Endodermal cell (in vitro differentiated cells): ENCODE measurements around the gene SERPINB11. TPM values are rescaled to one million over a fixed set of nuclear protein-coding genes. Genes with fewer than 3 reads are reported as not detected.

ENCODE experiments used
- DNase-seq: peaks from one replicate; pipeline ENCODE4 v3.0.0-alpha.2; 2017
- H3K27ac ChIP-seq: 2 replicates; pipeline ENCODE4 v1.5.1; 2013; ENCODE audit warnings: mild to moderate bottlenecking, low read depth, low read length, moderate library complexity
- H3K27me3 ChIP-seq: 2 replicates; pipeline ENCODE4 v1.6.1; 2013; ENCODE audit warnings: mild to moderate bottlenecking, low read length, moderate library complexity; ENCODE audit not compliant: insufficient read depth, control insufficient read depth, poor library complexity, severe bottlenecking
- H3K36me3 ChIP-seq: 2 replicates; pipeline ENCODE4 v1.7.0; 2013; ENCODE audit warnings: mild to moderate bottlenecking, low read length, moderate library complexity; ENCODE audit not compliant: control insufficient read depth, insufficient read depth
- H3K4me1 ChIP-seq: one replicate; pipeline ENCODE4 v1.7.0; 2013; ENCODE audit warnings: low read length; ENCODE audit not compliant: control insufficient read depth, insufficient read depth
- H3K4me3 ChIP-seq: 2 replicates; pipeline ENCODE4 v1.5.1; 2013; ENCODE audit warnings: mild to moderate bottlenecking, low read length, moderate library complexity
- H3K9ac ChIP-seq: 2 replicates; pipeline ENCODE4 v1.6.1; 2013; ENCODE audit warnings: mild to moderate bottlenecking, low read length, moderate library complexity; ENCODE audit not compliant: poor library complexity, severe bottlenecking; ENCODE audit errors: extremely low read depth
- H3K9me3 ChIP-seq: 2 replicates; pipeline ENCODE4 v1.6.1; 2013; ENCODE audit warnings: mild to moderate bottlenecking, low read length, moderate library complexity; ENCODE audit not compliant: control insufficient read depth
- H3K27ac Mint-ChIP-seq: 2 replicates; pipeline ENCODE4 v1.8.0; 2020; ENCODE audit warnings: mixed read lengths
- H3K27me3 Mint-ChIP-seq: 2 replicates; pipeline ENCODE4 v1.8.0; 2021; ENCODE audit warnings: mild to moderate bottlenecking, mixed read lengths; ENCODE audit not compliant: insufficient read depth
- H3K36me3 Mint-ChIP-seq: 2 replicates; pipeline ENCODE4 v1.8.0; 2020; ENCODE audit warnings: low read depth, mixed read lengths
- H3K4me1 Mint-ChIP-seq: 2 replicates; pipeline ENCODE4 v1.8.0; 2020; ENCODE audit warnings: mixed read lengths
- H3K4me3 Mint-ChIP-seq: 2 replicates; pipeline ENCODE4 v1.8.0; 2020; ENCODE audit warnings: mild to moderate bottlenecking, moderate library complexity, mixed read lengths
- H3K9me3 Mint-ChIP-seq: 2 replicates; pipeline ENCODE4 v1.8.0; 2020; ENCODE audit warnings: mild to moderate bottlenecking, mixed read lengths
- WGBS, 2 experiments: methylation state at CpG; one replicate each; pipeline versions ENCODE4 v1.1.5 to v1.1.7; 2013; ENCODE audit warnings: missing lambda C conversion rate in 2 of 2, mixed read lengths in 1 of 2; ENCODE audit not compliant: insufficient coverage in 1 of 2, insufficient read length in 1 of 2; 5-methylcytosine and 5-hydroxymethylcytosine counted together
- total RNA-seq, 2 donors: library from RNA; stranded (reverse); fragmentation: NEBNext Ultra II Directional in 1 of 2; extraction: Animal tissue kit (Norgen Biotek cat#: 25700) in 1 of 2; gene quantifications; 2 replicates in 1 of 2; 3 replicates in 1 of 2; pipeline ENCODE4 v1.2.1, GENCODE V29; 2021
- TF ChIP-seq, protein P1 (sequence below): fragments of 200-600 bp; sonication (generic); conservative IDR thresholded peaks from 2 replicates; pipeline ENCODE4 v1.5.0; 2021; ENCODE audit warnings: antibody characterized with exemption, mild to moderate bottlenecking

The SERPINB11 gene
- total RNA-seq, 2 donors from 2014 or later, result not detected

DNA sequence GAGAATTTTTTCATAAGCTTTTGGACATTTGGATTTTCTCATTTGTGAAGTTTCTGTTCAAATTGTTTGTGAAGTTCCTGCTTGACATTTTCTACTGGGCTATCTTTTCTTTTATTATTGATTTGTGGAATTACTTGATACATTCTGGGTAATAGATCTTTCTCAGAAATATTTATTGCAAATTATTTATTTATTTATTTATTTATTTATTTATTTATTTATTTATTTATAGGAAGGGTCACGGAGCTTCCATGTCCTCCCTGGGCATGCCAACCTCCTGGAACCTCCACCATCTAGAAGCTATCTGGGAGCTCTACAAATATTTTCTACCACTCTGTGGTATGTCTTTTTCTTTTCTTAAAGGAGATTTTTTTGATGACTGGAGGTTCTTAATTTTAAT lies 46.7 kb downstream of the SERPINB11 start:
- H3K36me3 Mint-ChIP-seq, result no peaks in the 10 kb centered on the region
- H3K27me3 Mint-ChIP-seq, result no peaks in the 10 kb centered on the region
- H3K27ac Mint-ChIP-seq, result no peak overlapping the region
- H3K9ac ChIP-seq, result no peak overlapping the region
- no peaks in the 10 kb centered on the region for H3K4me1 Mint-ChIP-seq
- H3K27me3 ChIP-seq, result no peaks in the 10 kb centered on the region
- TF ChIP-seq, protein P1, sequence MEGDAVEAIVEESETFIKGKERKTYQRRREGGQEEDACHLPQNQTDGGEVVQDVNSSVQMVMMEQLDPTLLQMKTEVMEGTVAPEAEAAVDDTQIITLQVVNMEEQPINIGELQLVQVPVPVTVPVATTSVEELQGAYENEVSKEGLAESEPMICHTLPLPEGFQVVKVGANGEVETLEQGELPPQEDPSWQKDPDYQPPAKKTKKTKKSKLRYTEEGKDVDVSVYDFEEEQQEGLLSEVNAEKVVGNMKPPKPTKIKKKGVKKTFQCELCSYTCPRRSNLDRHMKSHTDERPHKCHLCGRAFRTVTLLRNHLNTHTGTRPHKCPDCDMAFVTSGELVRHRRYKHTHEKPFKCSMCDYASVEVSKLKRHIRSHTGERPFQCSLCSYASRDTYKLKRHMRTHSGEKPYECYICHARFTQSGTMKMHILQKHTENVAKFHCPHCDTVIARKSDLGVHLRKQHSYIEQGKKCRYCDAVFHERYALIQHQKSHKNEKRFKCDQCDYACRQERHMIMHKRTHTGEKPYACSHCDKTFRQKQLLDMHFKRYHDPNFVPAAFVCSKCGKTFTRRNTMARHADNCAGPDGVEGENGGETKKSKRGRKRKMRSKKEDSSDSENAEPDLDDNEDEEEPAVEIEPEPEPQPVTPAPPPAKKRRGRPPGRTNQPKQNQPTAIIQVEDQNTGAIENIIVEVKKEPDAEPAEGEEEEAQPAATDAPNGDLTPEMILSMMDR, result no peak
- H3K4me3 Mint-ChIP-seq, result no peak overlapping the region
- DNase-seq, result no peak
- no CpG with 5 or more reads among the region's 1 CpG for WGBS, 2 experiments
- peaks cover 3% of the 10 kb centered on the region for H3K9me3 Mint-ChIP-seq
- no peaks in the 10 kb centered on the region for H3K4me1 ChIP-seq
- no peaks in the 10 kb centered on the region for H3K36me3 ChIP-seq
- no peaks in the 10 kb centered on the region for H3K9me3 ChIP-seq
- no peak overlapping the region for H3K27ac ChIP-seq
- no peak overlapping the region for H3K4me3 ChIP-seq

DNA sequence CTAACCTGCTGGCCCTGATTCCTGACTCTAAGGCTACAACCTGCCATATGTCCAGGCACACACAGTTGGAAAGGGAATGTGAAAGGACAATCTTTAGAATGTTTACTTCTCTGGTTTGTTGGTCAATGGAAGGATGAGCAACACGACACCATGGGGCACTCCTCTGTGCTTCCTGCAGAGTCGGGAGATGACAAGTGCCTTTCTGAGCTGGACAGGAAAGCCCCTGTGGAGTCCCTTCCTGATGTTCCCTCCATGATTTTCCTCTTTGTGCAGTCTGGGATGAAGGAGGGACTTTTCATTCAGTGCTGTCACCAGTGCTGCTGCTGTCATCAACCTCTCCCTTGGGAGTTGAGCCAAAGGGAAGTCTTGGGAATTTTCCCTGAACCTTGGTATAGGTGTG lies 49.9 kb downstream of the SERPINB11 start:
- DNase-seq, result no peak
- Mint-ChIP-seq H3K36me3 (no peaks in the 10 kb centered on the region), H3K9me3 (peaks cover 4% of the 10 kb centered on the region), H3K27ac (no peak overlapping the region), H3K4me1 (no peaks in the 10 kb centered on the region), H3K4me3 (no peak overlapping the region), H3K27me3 (no peaks in the 10 kb centered on the region)
- Histone ChIP-seq H3K27me3 (no peaks in the 10 kb centered on the region), H3K27ac (no peak overlapping the region), H3K9ac (no peak overlapping the region), H3K9me3 (no peaks in the 10 kb centered on the region), H3K4me3 (no peak overlapping the region), H3K36me3 (no peaks in the 10 kb centered on the region), H3K4me1 (no peaks in the 10 kb centered on the region)
- TF ChIP-seq, protein P1, result no peak
- WGBS, 2 experiments, result 80 to 92% methylated on average over 1 to 2 of the region's 2 CpGs

DNA sequence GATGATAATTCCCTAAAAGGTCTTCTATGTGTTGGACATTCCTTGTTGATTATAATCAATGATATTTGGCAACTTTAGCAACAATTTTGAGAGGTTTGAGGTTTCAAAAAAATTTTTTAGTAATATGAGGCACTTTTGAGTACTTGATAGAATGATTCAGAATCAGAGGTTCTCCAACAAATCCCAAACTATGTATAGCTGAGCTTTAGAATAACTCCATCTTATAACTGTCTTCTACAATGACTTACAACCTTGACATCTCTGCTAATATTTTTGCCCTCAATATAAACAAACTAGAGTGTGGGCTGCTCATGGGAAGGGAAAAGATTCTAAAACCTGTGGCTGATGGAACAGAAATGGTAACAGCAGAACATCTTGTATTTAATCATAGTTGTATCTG lies 50.9 kb downstream of the SERPINB11 start:
- Histone ChIP-seq H3K9me3 (no peaks in the 10 kb centered on the region), H3K4me1 (no peaks in the 10 kb centered on the region), H3K9ac (no peak overlapping the region), H3K4me3 (no peak overlapping the region), H3K36me3 (no peaks in the 10 kb centered on the region), H3K27me3 (no peaks in the 10 kb centered on the region), H3K27ac (no peak overlapping the region)
- TF ChIP-seq, protein P1, result no peak
- Mint-ChIP-seq H3K4me3 (no peak overlapping the region), H3K4me1 (no peaks in the 10 kb centered on the region), H3K9me3 (peaks cover 2% of the 10 kb centered on the region), H3K27me3 (no peaks in the 10 kb centered on the region), H3K27ac (no peak overlapping the region), H3K36me3 (no peaks in the 10 kb centered on the region)
- no peak for DNase-seq
